Ascending aorta (tissue), 2 donors: ENCODE measurements around the gene SLC24A3. TPM values are rescaled to one million over a fixed set of nuclear protein-coding genes. Genes with fewer than 3 reads are reported as not detected.
"Not testable (repeated sequence)": the region's sequence is repeated elsewhere in the genome, so short reads cannot be mapped to it uniquely, and the experiment has no call there.

Source experiments
- DNase-seq, 2 donors: peaks; one replicate each; pipeline ENCODE4 v3.0.0-alpha.2; 2019; ENCODE audit warnings: low spot score in 2 of 2
- H3K27ac ChIP-seq, 2 donors: fragments of 200-600 bp; sonication (generic); one replicate each; pipeline ENCODE4 v1.5.1; 2016 to 2017; ENCODE audit warnings: mild to moderate bottlenecking in 1 of 2
- H3K27me3 ChIP-seq: fragments of 200-600 bp; sonication (generic); one replicate; pipeline ENCODE4 v1.5.1; 2017
- H3K36me3 ChIP-seq, 2 donors: fragments of 200-600 bp; sonication (generic); one replicate each; pipeline ENCODE4 v1.5.1; 2016
- H3K4me1 ChIP-seq, 2 donors: fragments of 200-600 bp; sonication (generic); one replicate each; pipeline ENCODE4 v1.5.1; 2016 to 2017; ENCODE audit warnings: mild to moderate bottlenecking in 1 of 2
- H3K4me3 ChIP-seq, 2 donors: fragments of 200-600 bp; sonication (generic); one replicate each; pipeline ENCODE4 v1.5.1; 2016 to 2017; ENCODE audit warnings: mild to moderate bottlenecking in 1 of 2
- H3K9me3 ChIP-seq, 2 donors: fragments of 200-600 bp; sonication (generic); one replicate each; pipeline ENCODE4 v1.5.1; 2016
- intact Hi-C: fragments of 100-400 bp; cut with DNase I; formaldehyde crosslinking; loops from one replicate; pipeline ENCODE4 v1.15.1; 2023
- total RNA-seq: library from RNA; depleted of rRNA; stranded (reverse); fragments of >200 nt; gene quantifications from one replicate; pipeline ENCODE4 v1.1.0, GENCODE V29; 2016
- TF ChIP-seq, protein P1 (sequence below), 3 experiments: fragments of 200-600 bp in 2 of 3; fragments of 450-650 bp in 1 of 3; sonication (generic) in 2 of 3; IDR thresholded peaks; one replicate each; pipeline ENCODE4 v1.5.1; 2016 to 2019; ENCODE audit warnings: antibody characterized with exemption in 3 of 3, mild to moderate bottlenecking in 1 of 3, moderate library complexity in 1 of 3

SLC24A3 gene
- total RNA-seq, 1 donor from 2014 or later = 12.9 TPM

DNA sequence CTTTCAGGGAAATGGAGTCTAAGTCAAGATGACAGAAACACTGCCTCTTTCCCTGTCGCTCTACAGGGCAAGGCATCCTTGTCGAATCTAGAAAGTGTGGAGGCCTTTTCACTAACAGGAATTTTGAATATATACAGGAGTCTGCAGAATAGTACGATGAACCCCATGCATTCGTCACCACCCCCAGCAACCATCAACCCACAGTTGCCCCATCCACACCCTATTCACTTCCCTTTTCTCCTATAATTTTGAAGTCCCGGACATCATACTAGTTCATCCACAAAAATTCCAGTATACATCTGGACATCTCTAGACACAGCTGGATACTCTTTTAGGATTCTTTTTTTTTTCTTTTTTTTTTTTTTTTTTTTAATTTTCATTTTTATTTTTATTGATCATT is 464.9 kb downstream of the SLC24A3 start:
- H3K9me3 ChIP-seq = no peaks in the 10 kb centered on the region
- TF ChIP-seq, protein P1, sequence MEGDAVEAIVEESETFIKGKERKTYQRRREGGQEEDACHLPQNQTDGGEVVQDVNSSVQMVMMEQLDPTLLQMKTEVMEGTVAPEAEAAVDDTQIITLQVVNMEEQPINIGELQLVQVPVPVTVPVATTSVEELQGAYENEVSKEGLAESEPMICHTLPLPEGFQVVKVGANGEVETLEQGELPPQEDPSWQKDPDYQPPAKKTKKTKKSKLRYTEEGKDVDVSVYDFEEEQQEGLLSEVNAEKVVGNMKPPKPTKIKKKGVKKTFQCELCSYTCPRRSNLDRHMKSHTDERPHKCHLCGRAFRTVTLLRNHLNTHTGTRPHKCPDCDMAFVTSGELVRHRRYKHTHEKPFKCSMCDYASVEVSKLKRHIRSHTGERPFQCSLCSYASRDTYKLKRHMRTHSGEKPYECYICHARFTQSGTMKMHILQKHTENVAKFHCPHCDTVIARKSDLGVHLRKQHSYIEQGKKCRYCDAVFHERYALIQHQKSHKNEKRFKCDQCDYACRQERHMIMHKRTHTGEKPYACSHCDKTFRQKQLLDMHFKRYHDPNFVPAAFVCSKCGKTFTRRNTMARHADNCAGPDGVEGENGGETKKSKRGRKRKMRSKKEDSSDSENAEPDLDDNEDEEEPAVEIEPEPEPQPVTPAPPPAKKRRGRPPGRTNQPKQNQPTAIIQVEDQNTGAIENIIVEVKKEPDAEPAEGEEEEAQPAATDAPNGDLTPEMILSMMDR (IDR thresholded peaks at IDR 0.05) = no peak
- no peaks in the 10 kb centered on the region for H3K27me3 ChIP-seq
- no peak overlapping the region for H3K27ac ChIP-seq
- no peaks in the 10 kb centered on the region for H3K36me3 ChIP-seq
- intact Hi-C loops = no loop called here
- DNase-seq = no peak
- no peak overlapping the region for H3K4me3 ChIP-seq
- no peaks in the 10 kb centered on the region for H3K4me1 ChIP-seq

DNA sequence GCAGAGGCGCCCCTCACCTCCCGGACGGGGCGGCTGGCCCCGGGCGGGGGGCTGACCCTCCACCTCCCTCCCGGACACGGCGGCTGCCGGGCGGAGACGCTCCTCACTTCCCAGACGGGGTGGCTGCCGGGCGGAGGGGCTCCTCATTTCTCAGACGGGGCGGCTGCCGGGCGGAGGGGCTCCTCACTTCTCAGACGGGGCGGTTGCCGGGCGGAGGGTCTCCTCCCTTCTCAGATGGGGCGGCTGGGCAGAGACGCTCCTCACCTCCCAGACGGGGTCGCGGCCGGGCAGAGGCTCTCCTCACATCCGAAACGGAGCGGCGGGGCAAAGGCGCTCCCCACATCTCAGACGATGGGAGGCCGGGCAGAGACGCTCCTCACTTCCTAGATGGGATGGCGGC is 466.1 kb downstream of the SLC24A3 start:
- DNase-seq, intact Hi-C loops, H3K27me3 ChIP-seq, H3K4me1 ChIP-seq, H3K27ac ChIP-seq, H3K4me3 ChIP-seq, H3K36me3 ChIP-seq, H3K9me3 ChIP-seq: not testable (repeated sequence)

DNA sequence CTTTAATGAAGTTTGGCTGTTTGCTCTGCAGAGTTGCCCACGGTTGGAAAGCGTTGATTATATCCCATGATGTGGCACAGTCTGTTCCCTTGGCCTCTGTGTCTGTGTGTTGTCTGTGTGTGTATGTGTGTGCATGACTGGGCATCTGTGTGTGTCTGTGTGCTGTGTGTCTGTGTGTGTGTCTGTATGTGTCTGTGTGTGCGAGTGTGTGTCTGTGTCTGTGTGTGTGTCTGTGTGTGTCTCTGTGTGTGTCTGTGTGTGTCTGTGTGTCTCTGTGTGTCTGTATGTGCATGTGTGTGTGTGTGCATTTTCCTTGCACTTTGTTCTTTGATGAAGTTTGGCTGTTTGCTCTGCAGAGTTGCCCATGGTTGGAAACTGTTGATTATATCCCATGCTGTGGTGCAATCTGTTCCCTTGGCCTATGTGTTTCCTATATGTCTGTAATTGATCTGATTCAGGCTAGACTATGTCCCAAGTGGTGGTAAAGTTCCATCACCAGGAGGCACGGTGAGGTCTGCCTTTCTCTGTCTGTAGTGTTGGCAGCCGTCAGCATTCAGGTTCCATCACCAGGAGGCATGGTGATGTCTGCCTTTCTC is 467.6 kb downstream of the SLC24A3 start:
- no peak for DNase-seq
- no peaks in the 10 kb centered on the region for H3K4me1 ChIP-seq
- no peaks in the 10 kb centered on the region for H3K27me3 ChIP-seq
- TF ChIP-seq, protein P1 (IDR thresholded peaks at IDR 0.05) = no peak
- no peak overlapping the region for H3K4me3 ChIP-seq
- no peaks in the 10 kb centered on the region for H3K9me3 ChIP-seq
- intact Hi-C loops = no loop called here
- no peaks in the 10 kb centered on the region for H3K36me3 ChIP-seq
- H3K27ac ChIP-seq = no peak overlapping the region

DNA sequence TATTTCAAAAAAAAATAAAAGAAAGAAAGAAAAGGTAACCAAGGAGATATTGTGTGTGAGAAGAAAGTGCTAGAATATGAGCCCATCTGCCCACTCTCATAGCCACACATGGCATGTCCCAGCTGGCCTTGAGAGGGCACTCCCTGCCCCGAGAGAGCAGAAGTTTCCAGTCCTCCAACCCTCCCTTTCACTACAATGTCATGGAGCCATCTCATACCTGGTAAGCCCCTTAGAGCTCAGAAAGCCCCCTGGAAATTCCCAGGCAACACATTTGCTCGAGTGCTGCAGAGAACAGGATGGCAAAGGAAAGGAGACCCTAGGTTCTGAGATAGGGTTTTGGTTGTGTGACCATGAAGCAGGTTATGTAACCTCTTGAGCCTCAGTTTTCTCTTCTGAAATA is 469.8 kb downstream of the SLC24A3 start:
- intact Hi-C loops = no loop called here
- TF ChIP-seq, protein P1 (IDR thresholded peaks at IDR 0.05) = no peak
- Histone ChIP-seq H3K4me1 (no peaks in the 10 kb centered on the region), H3K27ac (no peak overlapping the region), H3K4me3 (no peak overlapping the region), H3K36me3 (peaks cover 3 to 5% of the 10 kb centered on the region in 2 donors), H3K27me3 (no peaks in the 10 kb centered on the region), H3K9me3 (no peaks in the 10 kb centered on the region)
- DNase-seq = peak in 1 of 2 donors; percentile 16

DNA sequence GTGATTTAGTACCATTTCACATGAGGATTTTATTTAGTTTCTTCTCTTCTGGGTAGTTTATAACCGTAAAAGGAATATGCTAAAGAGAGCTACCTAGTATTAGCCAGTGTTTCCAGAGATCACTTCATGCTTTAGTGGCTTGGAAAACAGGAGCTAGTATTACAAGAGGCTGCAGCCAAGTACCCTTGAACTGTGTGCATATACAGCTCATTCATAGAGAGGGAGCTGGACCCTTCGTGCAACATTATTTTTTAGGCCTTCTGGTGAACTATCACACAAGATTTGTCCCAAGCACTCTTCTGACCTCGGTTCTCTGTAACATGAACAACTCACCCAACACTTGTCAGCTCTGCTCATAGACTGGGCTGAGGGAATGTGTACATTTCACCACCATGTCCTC is 470.7 kb downstream of the SLC24A3 start:
- Histone ChIP-seq H3K27me3 (no peaks in the 10 kb centered on the region), H3K4me1 (peaks cover 2 to 5% of the 10 kb centered on the region in 2 donors), H3K36me3 (peaks cover 3 to 5% of the 10 kb centered on the region in 2 donors), H3K9me3 (no peaks in the 10 kb centered on the region), H3K27ac (no peak overlapping the region), H3K4me3 (no peak overlapping the region)
- DNase-seq = peak in 1 of 2 donors; percentile 30
- intact Hi-C loops = no loop called here
- TF ChIP-seq, protein P1 (IDR thresholded peaks at IDR 0.05) = no peak

DNA sequence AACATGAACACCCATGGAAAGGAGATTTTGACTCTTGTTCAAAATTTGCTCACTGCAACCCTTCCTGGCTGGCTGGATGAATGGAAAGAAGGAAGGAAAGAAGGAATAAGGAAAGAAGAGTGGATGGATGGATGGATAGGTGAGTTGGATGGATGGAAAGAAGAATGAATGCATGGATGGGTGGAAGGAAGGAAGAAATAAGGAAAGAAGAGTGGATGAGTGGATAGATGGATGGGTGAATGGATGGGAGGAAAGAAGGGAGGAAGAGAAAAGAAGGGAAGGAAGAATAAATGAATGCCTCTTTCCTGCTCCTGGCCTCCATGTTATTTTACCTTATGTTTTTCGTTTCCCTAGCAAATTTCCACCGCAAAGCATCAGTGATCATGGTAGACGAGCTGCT is 471.4 kb downstream of the SLC24A3 start:
- no peaks in the 10 kb centered on the region for H3K9me3 ChIP-seq
- TF ChIP-seq, protein P1 (IDR thresholded peaks at IDR 0.05) = no peak
- H3K27ac ChIP-seq = no peak overlapping the region
- DNase-seq = no peak
- peaks cover 3 to 5% of the 10 kb centered on the region in 2 donors for H3K36me3 ChIP-seq
- no peaks in the 10 kb centered on the region for H3K27me3 ChIP-seq
- H3K4me3 ChIP-seq = no peak overlapping the region
- intact Hi-C loops = no loop called here
- peaks cover 2 to 7% of the 10 kb centered on the region in 2 donors for H3K4me1 ChIP-seq
